ENCODE measurements around the gene GALNT7.
A peak's percentile ranks its signal among the peaks of the same experiment; 100 is the strongest.

The GALNT7 gene

GRCh38 chr4:173280998-173281397 lies 112.4 kb downstream of the GALNT7 start:
- ATAC-seq (ENCODE audit: low read depth) = no peak
- Mint-ChIP-seq H3K27ac (no peak overlapping the region), H3K9me3 (peaks cover 3% of the 10 kb centered on the region)

GRCh38 chr4:173281406-173282255 lies 113.0 kb downstream of the GALNT7 start:
- H3K27me3 Mint-ChIP-seq = no peaks in the 10 kb centered on the region
- H3K4me1 Mint-ChIP-seq = peaks cover 8% of the 10 kb centered on the region
- ATAC-seq (ENCODE audit: low read depth) = no peak
- no peak for DNase-seq (ENCODE audit: low spot score in 2 of 2)
- peak overlapping the region; percentile 39 for H3K4me3 Mint-ChIP-seq
- peaks cover 37% of the 10 kb centered on the region for H3K36me3 Mint-ChIP-seq
- H3K9me3 Mint-ChIP-seq = peaks cover 3% of the 10 kb centered on the region
- no peak overlapping the region for H3K27ac Mint-ChIP-seq

More at GRCh38 chr4:173280998-173281397, 112.4 kb downstream of the GALNT7 start:
- H3K27me3 Mint-ChIP-seq = no peaks in the 10 kb centered on the region
- peaks cover 8% of the 10 kb centered on the region for H3K4me1 Mint-ChIP-seq
- peaks cover 35% of the 10 kb centered on the region for H3K36me3 Mint-ChIP-seq
- no peak for DNase-seq (ENCODE audit: low spot score in 2 of 2)
- no peak overlapping the region for H3K4me3 Mint-ChIP-seq

GRCh38 chr4:173282256-173282562 lies 113.6 kb downstream of the GALNT7 start:
- ATAC-seq (ENCODE audit: low read depth) = no peak
- Mint-ChIP-seq H3K36me3 (peaks cover 37% of the 10 kb centered on the region), H3K9me3 (peaks cover 3% of the 10 kb centered on the region), H3K27me3 (no peaks in the 10 kb centered on the region), H3K4me1 (peaks cover 8% of the 10 kb centered on the region), H3K27ac (no peak overlapping the region), H3K4me3 (no peak overlapping the region)
- DNase-seq (ENCODE audit: low spot score in 2 of 2) = no peak

- peaks cover 8% of the 10 kb centered on the region for H3K4me1 Mint-ChIP-seq
- no peak for DNase-seq (ENCODE audit: low spot score in 2 of 2)
- no peak for ATAC-seq (ENCODE audit: low read depth)
- no peak overlapping the region for H3K27ac Mint-ChIP-seq
- peaks cover 3% of the 10 kb centered on the region for H3K9me3 Mint-ChIP-seq
- no peaks in the 10 kb centered on the region for H3K27me3 Mint-ChIP-seq
- H3K36me3 Mint-ChIP-seq = peaks cover 37% of the 10 kb centered on the region
- no peak overlapping the region for H3K4me3 Mint-ChIP-seq
These were observed 114.0 kb downstream of the GALNT7 start for GRCh38 chr4:173282626-173283025.

- no peaks in the 10 kb centered on the region for H3K27me3 Mint-ChIP-seq
- peaks cover 29% of the 10 kb centered on the region for H3K36me3 Mint-ChIP-seq
- no peak for ATAC-seq (ENCODE audit: low read depth)
- peaks cover 8% of the 10 kb centered on the region for H3K4me1 Mint-ChIP-seq
- no peak overlapping the region for H3K27ac Mint-ChIP-seq
- H3K9me3 Mint-ChIP-seq = peaks cover 3% of the 10 kb centered on the region
- no peak overlapping the region for H3K4me3 Mint-ChIP-seq
- DNase-seq (ENCODE audit: low spot score in 2 of 2) = no peak
These were observed 115.9 kb downstream of the GALNT7 start for GRCh38 chr4:173284463-173284862.

- Mint-ChIP-seq H3K4me1 (no peaks in the 10 kb centered on the region), H3K9me3 (no peaks in the 10 kb centered on the region), H3K27me3 (no peaks in the 10 kb centered on the region), H3K4me3 (no peak overlapping the region), H3K36me3 (peaks cover 16% of the 10 kb centered on the region), H3K27ac (no peak overlapping the region)
- ATAC-seq (ENCODE audit: low read depth) (no peak), DNase-seq (ENCODE audit: low spot score in 2 of 2) (no peak)
These were observed 118.9 kb downstream of the GALNT7 start for GRCh38 chr4:173287486-173287885.

- Mint-ChIP-seq H3K27ac (peak overlapping the region; percentile 54), H3K27me3 (no peaks in the 10 kb centered on the region), H3K9me3 (no peaks in the 10 kb centered on the region), H3K4me3 (peak overlapping the region; percentile 22), H3K4me1 (no peaks in the 10 kb centered on the region), H3K36me3 (peaks cover 10% of the 10 kb centered on the region)
- ATAC-seq (ENCODE audit: low read depth) = peak; percentile 27
- peak; percentile 46 to 57 for DNase-seq (ENCODE audit: low spot score in 2 of 2)
These were observed 119.7 kb downstream of the GALNT7 start for GRCh38 chr4:173288296-173288695.

GRCh38 chr4:173288698-173289352 lies 120.2 kb downstream of the GALNT7 start:
- no peaks in the 10 kb centered on the region for H3K27me3 Mint-ChIP-seq
- DNase-seq (ENCODE audit: low spot score in 2 of 2) = no peak
- no peak overlapping the region for H3K4me3 Mint-ChIP-seq
- H3K9me3 Mint-ChIP-seq = no peaks in the 10 kb centered on the region
- ATAC-seq (ENCODE audit: low read depth) = no peak
- no peaks in the 10 kb centered on the region for H3K4me1 Mint-ChIP-seq
- H3K36me3 Mint-ChIP-seq = peaks cover 9% of the 10 kb centered on the region
- H3K27ac Mint-ChIP-seq = peak overlapping the region; percentile 54

- no peaks in the 10 kb centered on the region for H3K9me3 Mint-ChIP-seq
- no peak overlapping the region for H3K27ac Mint-ChIP-seq
- no peaks in the 10 kb centered on the region for H3K27me3 Mint-ChIP-seq
- no peak overlapping the region for H3K4me3 Mint-ChIP-seq
- ATAC-seq (ENCODE audit: low read depth) (no peak), DNase-seq (ENCODE audit: low spot score in 2 of 2) (no peak)
- peaks cover 9% of the 10 kb centered on the region for H3K36me3 Mint-ChIP-seq
- H3K4me1 Mint-ChIP-seq = no peaks in the 10 kb centered on the region
These were observed 120.7 kb downstream of the GALNT7 start for GRCh38 chr4:173289353-173289727.

- Mint-ChIP-seq H3K9me3 (no peaks in the 10 kb centered on the region), H3K27me3 (no peaks in the 10 kb centered on the region), H3K4me1 (no peaks in the 10 kb centered on the region), H3K36me3 (peaks cover 2% of the 10 kb centered on the region), H3K27ac (no peak overlapping the region), H3K4me3 (no peak overlapping the region)
- ATAC-seq (ENCODE audit: low read depth) (no peak), DNase-seq (ENCODE audit: low spot score in 2 of 2) (no peak)
These were observed 123.3 kb downstream of the GALNT7 start for GRCh38 chr4:173291899-173292298.

GRCh38 chr4:173293663-173294062 lies 125.1 kb downstream of the GALNT7 start:
- Mint-ChIP-seq H3K9me3 (no peaks in the 10 kb centered on the region), H3K4me3 (no peak overlapping the region), H3K36me3 (peaks cover 4% of the 10 kb centered on the region), H3K27ac (no peak overlapping the region), H3K27me3 (no peaks in the 10 kb centered on the region), H3K4me1 (no peaks in the 10 kb centered on the region)
- ATAC-seq (ENCODE audit: low read depth) (no peak), DNase-seq (ENCODE audit: low spot score in 2 of 2) (no peak)

- Mint-ChIP-seq H3K9me3 (no peaks in the 10 kb centered on the region), H3K4me1 (no peaks in the 10 kb centered on the region), H3K36me3 (peaks cover 8% of the 10 kb centered on the region), H3K4me3 (no peak overlapping the region), H3K27ac (no peak overlapping the region), H3K27me3 (no peaks in the 10 kb centered on the region)
- no peak for ATAC-seq (ENCODE audit: low read depth)
- DNase-seq (ENCODE audit: low spot score in 2 of 2) = no peak
These were observed 125.8 kb downstream of the GALNT7 start for GRCh38 chr4:173294444-173294843.

GRCh38 chr4:173301518-173302201 lies 133.0 kb downstream of the GALNT7 start:
- H3K4me1 Mint-ChIP-seq = no peaks in the 10 kb centered on the region
- H3K27ac Mint-ChIP-seq = no peak overlapping the region
- peak in 1 of 2 donors; percentile 6 for DNase-seq (ENCODE audit: low spot score in 2 of 2)
- H3K27me3 Mint-ChIP-seq = no peaks in the 10 kb centered on the region
- no peak for ATAC-seq (ENCODE audit: low read depth)
- peaks cover 28% of the 10 kb centered on the region for H3K36me3 Mint-ChIP-seq
- H3K9me3 Mint-ChIP-seq = no peaks in the 10 kb centered on the region
- H3K4me3 Mint-ChIP-seq = no peak overlapping the region

GRCh38 chr4:173307778-173308177 lies 139.2 kb downstream of the GALNT7 start:
- DNase-seq (ENCODE audit: low spot score in 2 of 2) (no peak), ATAC-seq (ENCODE audit: low read depth) (no peak)
- H3K36me3 Mint-ChIP-seq = peaks cover 33% of the 10 kb centered on the region
- peaks cover 2% of the 10 kb centered on the region for H3K4me1 Mint-ChIP-seq
- no peak overlapping the region for H3K4me3 Mint-ChIP-seq
- H3K9me3 Mint-ChIP-seq = no peaks in the 10 kb centered on the region
- no peaks in the 10 kb centered on the region for H3K27me3 Mint-ChIP-seq
- no peak overlapping the region for H3K27ac Mint-ChIP-seq

Data from memory B cell (primary cell).